ENCODE data around the gene RARG.
"Not testable (repeated sequence)": the region's sequence is repeated elsewhere in the genome, so short reads cannot be mapped to it uniquely, and the experiment has no call there.

RARG gene

DNA sequence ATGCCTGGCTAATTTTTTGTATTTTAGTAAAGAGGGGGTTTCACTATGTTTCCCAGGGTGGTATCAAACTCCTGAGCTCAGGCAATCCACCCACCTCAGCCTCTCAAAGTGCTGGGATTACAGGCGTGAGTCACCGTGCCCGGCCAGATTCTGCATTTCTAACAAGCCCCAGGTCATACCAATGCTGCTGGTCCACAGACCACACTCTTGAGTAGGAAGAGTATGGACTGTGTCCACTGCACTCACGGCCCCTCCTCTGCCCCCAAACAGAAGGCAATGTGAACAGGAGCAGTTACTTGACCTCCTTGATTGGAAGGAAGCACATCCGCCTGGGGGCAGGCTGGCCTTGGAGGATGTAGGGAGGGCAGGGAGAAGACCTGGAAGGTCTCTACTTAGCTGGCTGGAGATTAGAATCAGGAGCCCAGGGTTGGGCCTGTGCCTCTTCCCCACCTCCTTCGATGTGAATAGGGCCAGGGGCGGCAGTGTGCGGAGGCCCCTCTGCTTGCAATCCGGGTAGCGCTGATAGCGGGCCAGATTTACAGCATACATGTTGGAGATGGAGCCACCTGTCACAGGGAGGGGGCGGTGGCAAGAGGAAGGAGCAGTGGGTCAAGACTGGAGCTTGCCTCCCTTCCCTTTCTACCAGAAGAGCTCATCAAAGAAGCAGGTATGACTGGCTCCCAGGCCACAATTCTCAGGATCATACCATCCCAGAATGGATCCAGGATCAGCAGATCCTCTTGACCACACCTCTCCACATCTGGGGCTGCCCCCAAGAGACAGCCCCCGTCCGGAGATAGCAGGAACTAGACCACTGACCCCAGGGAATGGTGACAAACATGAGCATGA, 60.9 kb downstream of the RARG start:
- DNase-seq (ENCODE audit: low read depth, low spot score): no peak

DNA sequence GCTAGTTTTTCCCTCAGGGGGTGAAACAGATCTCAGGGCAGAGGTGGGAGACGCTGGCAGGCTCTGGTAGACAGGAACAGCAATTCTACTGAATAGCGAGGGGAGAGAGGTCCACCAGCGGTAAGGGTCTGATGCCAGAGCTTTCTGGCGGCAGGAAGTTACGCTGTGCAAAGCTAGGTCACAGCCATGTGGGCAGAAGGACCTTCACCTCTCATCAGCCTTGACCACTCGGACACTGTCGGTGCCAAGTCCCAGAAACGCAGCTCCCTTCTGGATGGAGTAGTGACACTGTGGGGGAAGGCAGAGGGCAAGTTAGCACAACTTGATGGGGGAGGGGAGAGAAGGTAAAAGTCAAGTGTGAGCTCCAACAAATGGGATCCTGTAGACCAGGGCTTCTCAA, 61.8 kb downstream of the RARG start:
- DNase-seq (ENCODE audit: low read depth, low spot score): no peak

DNA sequence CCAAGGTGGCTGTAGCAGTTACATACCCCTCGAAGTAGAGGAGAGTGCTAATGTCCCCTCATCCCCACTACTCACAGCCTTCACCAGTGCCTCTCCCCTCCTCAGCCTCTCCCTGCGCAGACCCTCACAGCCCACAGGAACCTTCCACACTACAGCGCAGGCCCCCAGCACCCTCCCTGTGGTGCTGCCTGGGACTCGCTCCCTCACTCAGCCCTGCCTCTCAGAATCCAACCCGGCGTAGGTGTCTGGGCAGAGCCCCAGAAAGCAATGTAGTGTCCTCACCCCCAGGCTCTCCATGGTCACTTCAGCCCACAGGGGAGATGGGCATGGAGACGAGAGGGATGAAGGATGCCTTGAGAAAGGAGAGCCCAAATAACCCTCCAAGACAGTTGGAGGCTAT, 62.4 kb downstream of the RARG start:
- DNase-seq (ENCODE audit: low read depth, low spot score): no peak

DNA sequence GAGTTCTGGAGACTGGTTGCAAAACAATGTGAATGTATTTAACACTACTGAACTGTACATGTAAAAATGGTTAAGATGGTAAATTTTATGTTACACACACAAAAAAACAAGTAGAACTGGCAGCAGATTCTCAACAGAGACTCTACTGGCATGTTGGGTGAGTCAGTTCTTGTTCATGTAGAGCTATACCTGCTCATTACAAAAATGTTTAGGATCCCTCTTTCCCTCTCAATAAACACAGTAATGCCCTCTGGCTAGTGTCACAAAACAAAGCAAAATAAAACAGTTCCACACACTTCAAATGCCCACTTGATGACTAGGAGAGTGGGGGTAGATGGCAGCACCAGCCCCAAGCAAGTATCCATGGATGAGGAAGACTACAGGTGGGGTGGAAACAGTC, 65.2 kb downstream of the RARG start:
- no peak for DNase-seq (ENCODE audit: low read depth, low spot score)

DNA sequence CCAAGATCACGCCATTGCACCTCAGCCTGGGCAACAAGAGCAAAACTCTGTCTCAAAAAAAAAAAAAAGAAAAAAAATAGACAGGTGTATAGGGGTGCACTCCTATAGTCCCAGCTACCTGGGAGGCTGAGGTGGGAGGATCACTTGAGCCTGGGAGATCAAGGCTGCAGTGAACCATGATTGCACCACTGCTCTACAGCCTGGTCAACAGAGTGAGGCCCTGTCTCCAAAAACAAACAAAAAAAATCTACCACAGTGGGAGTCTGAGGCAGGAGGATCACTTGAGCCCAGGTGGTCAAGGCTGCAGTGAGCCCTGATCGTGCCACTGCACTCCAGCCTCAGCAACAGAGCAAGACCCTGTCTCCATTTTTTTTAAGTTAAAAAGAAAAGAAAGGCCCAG, 69.0 kb downstream of the RARG start:
- not testable (repeated sequence) for DNase-seq (ENCODE audit: low read depth, low spot score)

DNA sequence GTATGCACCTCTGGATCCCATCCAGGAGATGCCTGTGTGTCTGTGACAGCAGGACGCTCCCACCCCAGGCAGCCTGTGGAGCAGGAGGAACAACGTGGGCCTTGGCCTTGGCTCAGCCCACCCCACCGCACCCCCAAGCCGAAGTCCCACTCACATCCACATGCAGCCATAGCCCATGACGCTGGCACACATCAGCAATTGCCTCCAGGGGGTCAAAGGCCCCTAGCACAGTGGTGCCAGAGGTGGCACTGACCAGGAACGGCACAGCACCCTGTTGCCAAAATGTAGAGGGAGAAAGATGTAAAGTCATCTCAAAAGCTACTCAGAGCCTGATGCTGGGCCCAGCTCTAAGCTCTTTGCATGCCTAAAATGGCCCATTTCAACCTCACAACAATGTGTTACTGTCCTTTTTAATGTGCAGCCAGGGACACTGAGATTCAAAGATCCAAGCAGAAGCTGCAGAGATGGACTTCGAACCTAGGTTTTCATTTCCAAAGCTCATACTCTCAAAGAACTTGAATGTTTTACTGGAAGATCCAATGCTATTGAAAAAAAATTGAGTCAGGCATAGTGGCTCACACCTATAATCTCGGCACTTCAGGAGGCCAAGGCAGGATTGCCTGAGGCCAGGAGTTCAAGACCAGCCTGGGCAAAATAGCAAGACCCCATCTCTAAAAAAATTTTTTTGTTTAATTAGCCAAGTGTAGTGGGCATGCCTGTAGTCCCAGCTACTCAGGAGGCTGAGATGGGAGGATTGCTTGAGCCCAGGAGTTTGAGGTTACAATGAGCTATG, 70.7 kb downstream of the RARG start:
- no peak for DNase-seq (ENCODE audit: low read depth, low spot score)

DNA sequence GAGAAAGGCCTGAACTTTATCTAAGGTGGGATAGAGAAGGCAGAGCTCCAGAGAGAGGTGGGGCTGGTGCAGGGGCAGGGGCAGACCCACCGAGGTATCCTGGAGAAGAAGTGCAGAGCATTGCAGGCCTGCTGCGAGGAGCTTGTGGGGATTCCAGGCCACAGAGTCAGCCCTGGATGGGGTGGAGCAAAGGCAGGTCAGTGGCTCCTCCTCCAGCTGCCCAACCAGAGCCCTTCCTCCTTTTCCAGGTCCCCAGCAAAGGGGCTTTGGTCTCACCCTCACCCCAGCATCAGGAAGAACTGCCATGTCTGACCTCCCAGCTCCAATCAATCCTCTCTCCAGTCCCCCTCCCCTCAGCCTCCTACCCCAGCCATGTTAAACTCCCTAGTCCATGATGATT, 71.3 kb downstream of the RARG start:
- no peak for DNase-seq (ENCODE audit: low read depth, low spot score)
